H9 (cell line): Measurements from ENCODE around the gene FAM53B. TPM values are rescaled to one million over a fixed set of nuclear protein-coding genes. Genes with fewer than 3 reads are reported as not detected.

Experiments
- DNase-seq: peaks from one replicate; pipeline ENCODE4 v3.0.0-alpha.2; 2017
- H2AFZ ChIP-seq: one replicate; pipeline ENCODE4 v1.6.1; 2013; ENCODE audit warnings: mild to moderate bottlenecking, low read length, control low read depth, moderate library complexity
- H2AK5ac ChIP-seq: 2 replicates; pipeline ENCODE4 v1.6.1; 2013; ENCODE audit warnings: low read length, control low read depth, mixed read lengths; ENCODE audit not compliant: insufficient read length
- H2BK120ac ChIP-seq: one replicate; pipeline ENCODE4 v1.6.1; 2013; ENCODE audit warnings: low read depth, mild to moderate bottlenecking, low read length, control low read depth, inconsistent platforms; ENCODE audit not compliant: poor library complexity, severe bottlenecking
- H2BK12ac ChIP-seq: 2 replicates; pipeline ENCODE4 v1.6.1; 2013; ENCODE audit warnings: low read length, control low read depth, mixed read lengths, low read depth; ENCODE audit not compliant: insufficient read length
- H2BK15ac ChIP-seq: 2 replicates; pipeline ENCODE4 v1.6.1; 2013; ENCODE audit warnings: low read depth, low read length, control low read depth
- H2BK20ac ChIP-seq: one replicate; pipeline ENCODE4 v1.6.1; 2013; ENCODE audit warnings: low read depth, mild to moderate bottlenecking, low read length, control low read depth, inconsistent platforms; ENCODE audit not compliant: poor library complexity, severe bottlenecking
- H2BK5ac ChIP-seq: 2 replicates; pipeline ENCODE4 v1.6.1; 2013; ENCODE audit warnings: low read length, control low read depth, mixed read lengths; ENCODE audit not compliant: insufficient read length
- H3K14ac ChIP-seq: 2 replicates; pipeline ENCODE4 v1.6.1; 2013; ENCODE audit warnings: low read length, control low read depth; ENCODE audit not compliant: insufficient read depth
- H3K18ac ChIP-seq: 2 replicates; pipeline ENCODE4 v1.6.1; 2013; ENCODE audit warnings: low read depth, mild to moderate bottlenecking, mixed read lengths, low read length, control low read depth; ENCODE audit not compliant: insufficient read length
- H3K23ac ChIP-seq: 2 replicates; pipeline ENCODE4 v1.6.1; 2013; ENCODE audit warnings: low read length, control low read depth, mixed read lengths, low read depth; ENCODE audit not compliant: insufficient read length
- H3K23me2 ChIP-seq: 2 replicates; pipeline ENCODE4 v1.6.1; 2013; ENCODE audit warnings: low read depth, mild to moderate bottlenecking, mixed read lengths, low read length, control low read depth; ENCODE audit not compliant: insufficient read length, poor library complexity, severe bottlenecking
- H3K27ac ChIP-seq: 2 replicates; pipeline ENCODE4 v1.5.1; 2013; ENCODE audit warnings: low read length, control low read depth, mixed read lengths, low read depth; ENCODE audit not compliant: insufficient read length
- H3K27me3 ChIP-seq: 2 replicates; pipeline ENCODE4 v1.6.1; 2013; ENCODE audit warnings: low read length, control low read depth, inconsistent platforms; ENCODE audit not compliant: insufficient read depth
- H3K4ac ChIP-seq: 2 replicates; pipeline ENCODE4 v1.6.1; 2013; ENCODE audit warnings: low read depth, mild to moderate bottlenecking, control low read depth, inconsistent platforms, low read length, moderate library complexity
- H3K4me1 ChIP-seq: 2 replicates; pipeline ENCODE4 v1.6.1; 2013; ENCODE audit warnings: low read length, control low read depth, inconsistent platforms; ENCODE audit not compliant: insufficient read depth
- H3K4me2 ChIP-seq: 2 replicates; pipeline ENCODE4 v1.6.1; 2013; ENCODE audit warnings: low read length, control low read depth, mixed read lengths; ENCODE audit not compliant: insufficient read length, insufficient read depth
- H3K56ac ChIP-seq: 2 replicates; pipeline ENCODE4 v1.6.1; 2013; ENCODE audit warnings: low read depth, mild to moderate bottlenecking, mixed read lengths, low read length, control low read depth; ENCODE audit not compliant: insufficient read length
- H3K79me1 ChIP-seq: 2 replicates; pipeline ENCODE4 v1.6.1; 2013; ENCODE audit warnings: low read depth, mild to moderate bottlenecking, moderate library complexity, low read length, control low read depth, inconsistent platforms; ENCODE audit not compliant: insufficient read depth, poor library complexity, severe bottlenecking
- H3K79me2 ChIP-seq: 2 replicates; pipeline ENCODE4 v1.6.1; 2013; ENCODE audit warnings: low read length, control low read depth, inconsistent platforms; ENCODE audit not compliant: insufficient read depth
- H3K9ac ChIP-seq: 2 replicates; pipeline ENCODE4 v1.6.1; 2013; ENCODE audit warnings: low read length, control low read depth, mixed read lengths; ENCODE audit not compliant: insufficient read length; ENCODE audit errors: extremely low read depth
- H3K9me3 ChIP-seq: one replicate; pipeline ENCODE4 v1.6.1; 2013; ENCODE audit warnings: low read depth, low read length, inconsistent platforms; ENCODE audit not compliant: control insufficient read depth
- H3T11ph ChIP-seq: one replicate; pipeline ENCODE4 v1.6.1; 2013; ENCODE audit warnings: mild to moderate bottlenecking, low read length, control low read depth, inconsistent platforms
- H4K20me1 ChIP-seq: one replicate; pipeline ENCODE4 v1.6.1; 2013; ENCODE audit not compliant: control insufficient read depth, insufficient read length, insufficient read depth
- H4K5ac ChIP-seq: 2 replicates; pipeline ENCODE4 v1.6.1; 2013; ENCODE audit warnings: low read depth, mild to moderate bottlenecking, mixed read lengths, low read length, control low read depth; ENCODE audit not compliant: insufficient read length
- H4K8ac ChIP-seq: replicated peaks from 2 replicates; pipeline ENCODE4 v1.6.1; 2013; ENCODE audit warnings: low read length, control low read depth, mixed read lengths, low read depth; ENCODE audit not compliant: insufficient read length
- H4K91ac ChIP-seq: 2 replicates; pipeline ENCODE4 v1.6.1; 2013; ENCODE audit warnings: low read depth, mild to moderate bottlenecking, moderate library complexity, mixed read lengths, low read length, control low read depth; ENCODE audit not compliant: insufficient read length
- H3K27ac Mint-ChIP-seq, 3 experiments: 2 replicates in 2 of 3; 3 replicates in 1 of 3; pipeline ENCODE4 v1.8.0; 2020 to 2021; ENCODE audit warnings: mixed read lengths in 3 of 3, mild to moderate bottlenecking in 1 of 3, moderate library complexity in 1 of 3
- H3K27me3 Mint-ChIP-seq: 2 replicates; pipeline ENCODE4 v1.8.0; 2021; ENCODE audit warnings: low read depth, mild to moderate bottlenecking, moderate library complexity, mixed read lengths
- H3K36me3 Mint-ChIP-seq, 3 experiments: 2 replicates in 2 of 3; 3 replicates in 1 of 3; pipeline ENCODE4 v1.8.0; 2020 to 2021; ENCODE audit warnings: low read depth in 3 of 3, mixed read lengths in 3 of 3; ENCODE audit not compliant: insufficient read depth in 1 of 3
- H3K4me1 Mint-ChIP-seq, 2 experiments: 2 replicates each; pipeline ENCODE4 v1.8.0; 2020; ENCODE audit warnings: mixed read lengths in 2 of 2
- H3K4me3 Mint-ChIP-seq, 2 experiments: 2 replicates in 1 of 2; 3 replicates in 1 of 2; pipeline ENCODE4 v1.8.0; 2020 to 2021; ENCODE audit warnings: mild to moderate bottlenecking in 2 of 2, mixed read lengths in 2 of 2, moderate library complexity in 1 of 2
- H3K9me3 Mint-ChIP-seq, 2 experiments: 2 replicates in 1 of 2; 3 replicates in 1 of 2; pipeline ENCODE4 v1.8.0; 2020; ENCODE audit warnings: mild to moderate bottlenecking in 2 of 2, mixed read lengths in 2 of 2, moderate library complexity in 1 of 2
- CTCF ChIP-seq: fragments of 200-600 bp; sonication (generic); conservative IDR thresholded peaks from 3 replicates; pipeline ENCODE4 v1.8.0; 2021; ENCODE audit warnings: antibody characterized with exemption, mild to moderate bottlenecking
- WGBS: extraction: QIAGEN DNeasy Blood & Tissue Kit; methylation state at CpG from one replicate; pipeline ENCODE4 v1.1.7; 2013; ENCODE audit warnings: missing lambda C conversion rate, low lambda C conversion rate, mixed read lengths; ENCODE audit not compliant: insufficient read length; ENCODE audit errors: extremely low coverage; 5-methylcytosine and 5-hydroxymethylcytosine counted together
- total RNA-seq: library from RNA; stranded (reverse); gene quantifications from 2 replicates; pipeline ENCODE4 v1.2.1, GENCODE V29; 2021

FAM53B gene
- total RNA-seq, 1 experiment from 2014 or later = 11.5 TPM

DNA sequence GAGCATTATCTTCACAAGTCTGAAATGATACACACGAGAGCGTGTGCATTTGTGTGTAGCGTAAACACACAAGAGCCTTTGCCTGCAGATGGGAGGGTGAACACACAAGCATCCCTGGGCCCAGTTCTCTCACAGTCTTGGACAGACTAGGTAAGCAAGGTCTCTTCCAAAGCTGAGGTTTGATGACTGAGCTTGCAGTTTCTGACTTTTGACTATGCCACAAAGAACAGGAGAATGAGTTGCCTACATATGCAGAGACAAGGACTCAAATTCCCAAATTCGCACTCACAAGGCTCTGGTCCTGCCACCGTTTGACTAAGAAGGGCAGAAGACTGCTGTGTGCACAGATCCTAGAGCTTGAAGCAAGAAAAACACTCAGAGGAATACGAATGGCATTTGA is 55.8 kb downstream of the FAM53B start:
- Histone ChIP-seq H4K5ac (no peak overlapping the region), H2BK12ac (no peak overlapping the region), H3K23ac (no peak overlapping the region), H2AFZ (no peak overlapping the region), H3K9ac (no peak overlapping the region), H2BK5ac (no peak overlapping the region), H3K4me2 (no peak overlapping the region), H3K27ac (no peak overlapping the region), H3K14ac (no peak overlapping the region; the same call in 1 of the 2 replicates), H3K4me1 (no peaks in the 10 kb centered on the region), H4K8ac (no peak overlapping the region), H2BK20ac (no peak overlapping the region), H2BK120ac (no peak overlapping the region), H3K4ac (no peak overlapping the region), H3K56ac (no peak overlapping the region), H3K79me2 (no peaks in the 10 kb centered on the region), H3T11ph (no peak overlapping the region), H2BK15ac (no peak overlapping the region), H4K91ac (no peak overlapping the region), H3K18ac (no peak overlapping the region), H3K23me2 (no peaks in the 10 kb centered on the region), H3K79me1 (no peaks in the 10 kb centered on the region), H2AK5ac (no peak overlapping the region), H4K20me1 (no peaks in the 10 kb centered on the region), H3K27me3 (no peaks in the 10 kb centered on the region), H3K9me3 (no peaks in the 10 kb centered on the region)
- Mint-ChIP-seq H3K4me1 (peaks cover 18 to 23% of the 10 kb centered on the region in 2 experiments), H3K9me3 (no peaks in the 10 kb centered on the region), H3K36me3 (peaks cover 0 to 7% (median 0%) of the 10 kb centered on the region in 3 experiments; a peak in 5 of 7 replicates), H3K27ac (peak overlapping the region in 1 of 3 experiments; percentile 26; a peak in 2 of 7 replicates), H3K27me3 (no peaks in the 10 kb centered on the region), H3K4me3 (no peak overlapping the region)
- no peak for DNase-seq
- TF ChIP-seq CTCF = no peak
- WGBS = no CpG with 5 or more reads among the region's 6 CpGs
